K562 (cell line): ENCODE measurements around the gene KCNH2. TPM values are rescaled to one million over a fixed set of nuclear protein-coding genes. Genes with fewer than 3 reads are reported as not detected.

Experiments
- BHLHE40 ChIP-seq: IDR thresholded peaks from 2 replicates; pipeline ENCODE4 v1.6.1; 2011; ENCODE audit warnings: low read length, improper control_type of control experiment
- BRD4 ChIP-seq: fragments of 200-600 bp; sonication (generic); IDR thresholded peaks from 2 replicates; pipeline ENCODE4 v1.6.1; 2017; ENCODE audit warnings: inconsistent platforms
- CREB3 ChIP-seq: fragments of 450-650 bp; conservative IDR thresholded peaks from 2 replicates; pipeline ENCODE4 v1.6.1; 2016; ENCODE audit warnings: missing genetic modification characterization, low read depth, mild to moderate bottlenecking, missing compliant biosample characterization, moderate library complexity
- E2F5 ChIP-seq: sonication (generic); formaldehyde crosslinking; IDR thresholded peaks from 2 replicates; pipeline ENCODE4 v1.8.0; 2022; ENCODE audit warnings: mild to moderate bottlenecking, missing genetic modification reagents
- MYNN ChIP-seq, 2 experiments: sonication (generic); formaldehyde crosslinking in 1 of 2; IDR thresholded peaks; 2 replicates each; pipeline versions ENCODE4 v1.5.0 to v1.6.1; 2016 to 2020; ENCODE audit warnings: antibody characterized with exemption in 1 of 2, missing genetic modification reagents in 1 of 2
- VEZF1 ChIP-seq: fragments of 200-800 bp; sonication (Bioruptor generic); IDR thresholded peaks from 2 replicates; pipeline ENCODE4 v1.6.1; 2017; ENCODE audit warnings: missing genetic modification characterization, missing compliant biosample characterization
- ZNF133 ChIP-seq: fragments of 250-450 bp; sonication (Bioruptor Pico); IDR thresholded peaks from 2 replicates; pipeline ENCODE4 v1.4.0; 2020; ENCODE audit warnings: mild to moderate bottlenecking
- ZNF316 ChIP-seq: fragments of 450-650 bp; IDR thresholded peaks from 2 replicates; pipeline ENCODE4 v1.6.1; 2016
- ZNF511 ChIP-seq: sonication (generic); formaldehyde crosslinking; IDR thresholded peaks from 2 replicates; pipeline ENCODE4 v1.8.0; 2022; ENCODE audit warnings: mild to moderate bottlenecking, missing genetic modification reagents
- polyA plus RNA-seq, 8 experiments: library from polyadenylated mRNA; depleted of rRNA in 4 of 8; stranded (reverse) in 5 of 8; unstranded in 3 of 8; fragments of >200 nt; fragmentation: Nextera tagmentation in 2 of 8; fragmentation: Illumina TruSeq in 1 of 8; extraction: Ambion mirVana in 2 of 8; extraction: Trizol in 1 of 8; gene quantifications; 2 replicates each; pipeline versions ENCODE4 v1.2.1 to v1.2.3, GENCODE V29; 2011 to 2014; ENCODE audit warnings: inconsistent platforms in 1 of 8, missing spikeins in 1 of 8
- total RNA-seq, 7 experiments: library from RNA; depleted of rRNA in 6 of 7; stranded (reverse); fragments of >200 nt in 6 of 7; fragmentation: Illumina TruSeq in 2 of 7; extraction: Trizol in 2 of 7; gene quantifications; 2 replicates each; pipeline versions ENCODE4 v1.2.1 to v1.2.3, GENCODE V29; 2011 to 2021; ENCODE audit warnings: low replicate concordance in 1 of 7
- TF ChIP-seq, protein P1 (sequence below), 3 experiments: IDR thresholded peaks in 2 of 3; conservative IDR thresholded peaks in 1 of 3; 2 replicates each; pipeline ENCODE4 v1.5.1; 2011 to 2012; ENCODE audit warnings: low read length in 3 of 3, mild to moderate bottlenecking in 3 of 3, control low read depth in 2 of 3, improper control_type of control experiment in 1 of 3, inconsistent platforms in 1 of 3, low read depth in 1 of 3, mixed read lengths in 1 of 3, moderate library complexity in 1 of 3; ENCODE audit not compliant: insufficient read depth in 2 of 3
- TF ChIP-seq, protein P2 (sequence below): fragments of 250-450 bp; sonication (Bioruptor Pico); IDR thresholded peaks from 2 replicates; pipeline ENCODE4 v1.4.0; 2020; ENCODE audit warnings: mild to moderate bottlenecking, moderate library complexity
- TF ChIP-seq, protein P3 (sequence below), 2 experiments: fragments of 150-350 bp in 1 of 2; IDR thresholded peaks; 2 replicates each; pipeline ENCODE4 v1.6.1; 2012 to 2016; ENCODE audit warnings: low read depth in 2 of 2, low read length in 2 of 2, mild to moderate bottlenecking in 1 of 2, moderate library complexity in 1 of 2
- TF ChIP-seq, protein P4 (sequence below): fragments of 450-650 bp; IDR thresholded peaks from one replicate; pipeline ENCODE4 v1.6.1; 2018; ENCODE audit warnings: mild to moderate bottlenecking, moderate library complexity; ENCODE audit not compliant: partially characterized antibody

The KCNH2 gene
- total and polyA plus RNA-seq, 9 of the 15 experiments (the other 6 are each of a cell fraction or from before 2014, with no cell fraction given) = 18.1 to 368 (median 218) TPM

DNA sequence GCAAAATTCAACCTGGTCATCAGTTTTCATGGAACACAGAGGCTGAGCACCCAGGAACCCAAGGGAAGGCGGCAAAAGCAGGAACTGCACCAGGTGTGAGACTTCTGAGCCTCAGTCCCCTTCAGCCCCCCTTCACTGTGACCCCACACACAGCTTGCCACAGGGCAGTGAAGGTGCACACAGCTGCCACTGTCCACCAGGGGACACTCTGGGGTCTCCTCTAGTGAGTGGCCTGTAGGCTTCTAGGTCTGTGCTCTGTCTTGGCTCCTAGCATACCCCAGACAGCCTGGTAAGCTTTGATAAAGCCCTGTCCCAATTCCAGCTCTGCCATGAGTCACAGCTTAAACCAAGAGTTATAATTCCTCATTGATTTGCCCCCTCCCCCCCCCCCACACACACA, 12.1 kb downstream of the KCNH2 start (continued):
- TF ChIP-seq ZNF511 (CRISPR knock-in tag) (0 out of 2 replicates have a peak, but pooled peaks have one; percentile 64), VEZF1 (peak; percentile 62; the same call in 1 of the 2 replicates), BHLHE40 (peak; percentile 30; the same call in 1 of the 2 replicates), ZNF133 (CRISPR knock-in tag) (no peak), CREB3 (tag) (no peak), E2F5 (CRISPR knock-in tag) (no peak), ZNF316 (peak; percentile 81), BRD4 (no peak), MYNN (IDR thresholded peaks at IDR 0.05) (peak; percentile 64; the same call in 1 of the 2 replicates), MYNN (CRISPR knock-in tag; IDR thresholded peaks at IDR 0.05) (no peak)
- TF ChIP-seq, protein P1, sequence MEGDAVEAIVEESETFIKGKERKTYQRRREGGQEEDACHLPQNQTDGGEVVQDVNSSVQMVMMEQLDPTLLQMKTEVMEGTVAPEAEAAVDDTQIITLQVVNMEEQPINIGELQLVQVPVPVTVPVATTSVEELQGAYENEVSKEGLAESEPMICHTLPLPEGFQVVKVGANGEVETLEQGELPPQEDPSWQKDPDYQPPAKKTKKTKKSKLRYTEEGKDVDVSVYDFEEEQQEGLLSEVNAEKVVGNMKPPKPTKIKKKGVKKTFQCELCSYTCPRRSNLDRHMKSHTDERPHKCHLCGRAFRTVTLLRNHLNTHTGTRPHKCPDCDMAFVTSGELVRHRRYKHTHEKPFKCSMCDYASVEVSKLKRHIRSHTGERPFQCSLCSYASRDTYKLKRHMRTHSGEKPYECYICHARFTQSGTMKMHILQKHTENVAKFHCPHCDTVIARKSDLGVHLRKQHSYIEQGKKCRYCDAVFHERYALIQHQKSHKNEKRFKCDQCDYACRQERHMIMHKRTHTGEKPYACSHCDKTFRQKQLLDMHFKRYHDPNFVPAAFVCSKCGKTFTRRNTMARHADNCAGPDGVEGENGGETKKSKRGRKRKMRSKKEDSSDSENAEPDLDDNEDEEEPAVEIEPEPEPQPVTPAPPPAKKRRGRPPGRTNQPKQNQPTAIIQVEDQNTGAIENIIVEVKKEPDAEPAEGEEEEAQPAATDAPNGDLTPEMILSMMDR (IDR thresholded peaks at IDR 0.05 in 2 of 3, conservative IDR thresholded peaks at IDR 0.05 in 1 of 3; ENCODE audit: insufficient read depth in 2 of 3, low read depth in 1 of 3, low read length in 3 of 3) = peak; percentile 89 to 94 (median 93)
- TF ChIP-seq, protein P2, sequence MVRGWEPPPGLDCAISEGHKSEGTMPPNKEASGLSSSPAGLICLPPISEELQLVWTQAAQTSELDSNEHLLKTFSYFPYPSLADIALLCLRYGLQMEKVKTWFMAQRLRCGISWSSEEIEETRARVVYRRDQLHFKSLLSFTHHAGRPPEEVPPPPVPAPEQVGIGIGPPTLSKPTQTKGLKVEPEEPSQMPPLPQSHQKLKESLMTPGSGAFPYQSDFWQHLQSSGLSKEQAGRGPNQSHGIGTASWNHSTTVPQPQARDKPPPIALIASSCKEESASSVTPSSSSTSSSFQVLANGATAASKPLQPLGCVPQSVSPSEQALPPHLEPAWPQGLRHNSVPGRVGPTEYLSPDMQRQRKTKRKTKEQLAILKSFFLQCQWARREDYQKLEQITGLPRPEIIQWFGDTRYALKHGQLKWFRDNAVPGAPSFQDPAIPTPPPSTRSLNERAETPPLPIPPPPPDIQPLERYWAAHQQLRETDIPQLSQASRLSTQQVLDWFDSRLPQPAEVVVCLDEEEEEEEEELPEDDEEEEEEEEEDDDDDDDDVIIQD (CRISPR knock-in tag) = no peak
- TF ChIP-seq, protein P3, sequence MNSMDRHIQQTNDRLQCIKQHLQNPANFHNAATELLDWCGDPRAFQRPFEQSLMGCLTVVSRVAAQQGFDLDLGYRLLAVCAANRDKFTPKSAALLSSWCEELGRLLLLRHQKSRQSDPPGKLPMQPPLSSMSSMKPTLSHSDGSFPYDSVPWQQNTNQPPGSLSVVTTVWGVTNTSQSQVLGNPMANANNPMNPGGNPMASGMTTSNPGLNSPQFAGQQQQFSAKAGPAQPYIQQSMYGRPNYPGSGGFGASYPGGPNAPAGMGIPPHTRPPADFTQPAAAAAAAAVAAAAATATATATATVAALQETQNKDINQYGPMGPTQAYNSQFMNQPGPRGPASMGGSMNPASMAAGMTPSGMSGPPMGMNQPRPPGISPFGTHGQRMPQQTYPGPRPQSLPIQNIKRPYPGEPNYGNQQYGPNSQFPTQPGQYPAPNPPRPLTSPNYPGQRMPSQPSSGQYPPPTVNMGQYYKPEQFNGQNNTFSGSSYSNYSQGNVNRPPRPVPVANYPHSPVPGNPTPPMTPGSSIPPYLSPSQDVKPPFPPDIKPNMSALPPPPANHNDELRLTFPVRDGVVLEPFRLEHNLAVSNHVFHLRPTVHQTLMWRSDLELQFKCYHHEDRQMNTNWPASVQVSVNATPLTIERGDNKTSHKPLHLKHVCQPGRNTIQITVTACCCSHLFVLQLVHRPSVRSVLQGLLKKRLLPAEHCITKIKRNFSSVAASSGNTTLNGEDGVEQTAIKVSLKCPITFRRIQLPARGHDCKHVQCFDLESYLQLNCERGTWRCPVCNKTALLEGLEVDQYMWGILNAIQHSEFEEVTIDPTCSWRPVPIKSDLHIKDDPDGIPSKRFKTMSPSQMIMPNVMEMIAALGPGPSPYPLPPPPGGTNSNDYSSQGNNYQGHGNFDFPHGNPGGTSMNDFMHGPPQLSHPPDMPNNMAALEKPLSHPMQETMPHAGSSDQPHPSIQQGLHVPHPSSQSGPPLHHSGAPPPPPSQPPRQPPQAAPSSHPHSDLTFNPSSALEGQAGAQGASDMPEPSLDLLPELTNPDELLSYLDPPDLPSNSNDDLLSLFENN (IDR thresholded peaks at IDR 0.05; ENCODE audit: low read depth in 2 of 2, low read length in 2 of 2) = peak in 1 of 2 experiments; percentile 38; a peak in 1 of 4 replicates
- TF ChIP-seq, protein P4, sequence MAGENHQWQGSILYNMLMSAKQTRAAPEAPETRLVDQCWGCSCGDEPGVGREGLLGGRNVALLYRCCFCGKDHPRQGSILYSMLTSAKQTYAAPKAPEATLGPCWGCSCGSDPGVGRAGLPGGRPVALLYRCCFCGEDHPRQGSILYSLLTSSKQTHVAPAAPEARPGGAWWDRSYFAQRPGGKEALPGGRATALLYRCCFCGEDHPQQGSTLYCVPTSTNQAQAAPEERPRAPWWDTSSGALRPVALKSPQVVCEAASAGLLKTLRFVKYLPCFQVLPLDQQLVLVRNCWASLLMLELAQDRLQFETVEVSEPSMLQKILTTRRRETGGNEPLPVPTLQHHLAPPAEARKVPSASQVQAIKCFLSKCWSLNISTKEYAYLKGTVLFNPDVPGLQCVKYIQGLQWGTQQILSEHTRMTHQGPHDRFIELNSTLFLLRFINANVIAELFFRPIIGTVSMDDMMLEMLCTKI = no peak
